ENCODE measurements around the gene ATG14. TPM values are rescaled to one million over a fixed set of nuclear protein-coding genes. Genes with fewer than 3 reads are reported as not detected.
"Not testable (repeated sequence)": the region's sequence is repeated elsewhere in the genome, so short reads cannot be mapped to it uniquely, and the experiment has no call there.

ATG14 gene
- total RNA-seq, 1 experiment from 2014 or later: 9.5 TPM

DNA sequence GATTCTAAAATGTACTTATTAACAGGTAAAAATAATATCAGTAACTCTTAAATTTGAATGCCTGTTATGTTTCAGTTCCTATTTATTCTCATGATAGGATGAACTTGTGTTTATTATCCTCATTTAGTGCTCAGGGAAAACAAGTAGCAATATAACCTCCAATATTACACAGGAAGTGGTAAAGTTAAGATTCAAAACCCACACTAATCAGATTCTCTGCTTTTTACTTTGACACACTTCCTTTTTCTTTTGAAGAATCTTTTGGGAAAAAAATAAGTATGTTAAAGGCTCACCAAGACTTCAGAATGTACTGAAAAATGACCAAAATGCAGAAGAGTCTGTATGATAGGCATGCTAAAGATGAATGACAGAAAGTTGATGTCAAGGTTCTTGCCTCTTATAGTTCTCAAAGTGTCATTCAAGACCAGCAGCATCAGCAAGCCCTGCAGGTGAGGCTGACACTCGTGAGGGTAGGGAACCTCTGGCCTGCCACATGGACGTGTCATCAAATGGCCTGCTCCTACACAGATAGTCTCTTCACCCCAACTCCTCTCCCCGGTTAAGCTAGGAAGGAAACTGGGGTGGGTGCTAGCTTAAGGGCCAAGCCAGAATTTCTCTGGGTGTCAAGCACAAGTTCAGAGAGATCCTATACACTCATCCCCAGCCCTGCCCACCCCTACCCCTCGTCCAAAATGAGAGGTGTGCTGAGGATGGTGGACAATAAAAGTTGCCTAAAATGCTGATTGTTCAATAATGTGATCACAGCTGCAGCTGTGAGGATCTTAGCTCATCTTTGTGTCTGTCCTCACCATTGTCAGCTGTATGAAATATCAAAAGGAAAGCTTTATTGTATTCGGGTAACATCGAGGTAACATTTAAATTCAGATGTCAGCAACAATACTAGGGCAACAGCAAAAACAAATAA, 22.5 kb upstream of the ATG14 start:
- no peak for DNase-seq (ENCODE audit: low read depth)

- DNase-seq (ENCODE audit: low read depth): no peak
Observed at GRCh38 chr14:55432628-55433027, 21.0 kb upstream of the ATG14 start.

DNA sequence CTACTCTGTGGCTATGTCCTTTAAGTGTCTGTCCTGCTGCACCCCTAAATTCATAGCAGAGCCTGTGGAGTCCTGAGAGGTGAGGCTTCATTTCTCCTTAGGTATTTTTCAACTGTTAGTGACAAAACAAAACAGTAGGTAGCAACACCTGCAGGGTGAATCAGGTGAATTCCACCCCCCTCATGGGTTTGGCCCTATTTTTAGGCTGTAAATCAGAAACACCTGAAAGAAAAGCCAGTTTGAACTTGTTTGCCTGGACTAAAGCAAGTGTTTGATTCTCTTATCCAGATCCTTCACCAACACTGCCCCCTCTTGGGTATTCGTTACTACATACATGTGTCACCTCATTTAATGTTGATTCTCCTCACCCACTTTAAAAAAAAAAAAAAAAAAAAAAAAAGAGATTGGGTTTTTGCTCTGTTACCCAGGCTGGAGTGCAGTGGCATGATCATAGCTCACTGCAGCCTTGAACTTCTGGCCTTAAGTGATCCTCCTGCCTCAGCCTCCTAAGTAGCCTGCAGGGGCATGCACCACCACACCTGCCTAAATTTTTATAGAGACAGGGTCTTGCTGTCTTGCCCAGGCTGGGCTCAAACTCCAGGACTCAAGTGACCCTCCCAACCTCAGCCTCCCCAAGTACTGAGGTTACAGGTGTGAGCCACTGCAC, 18.5 kb upstream of the ATG14 start:
- peak; percentile 61 for DNase-seq (ENCODE audit: low read depth)

DNA sequence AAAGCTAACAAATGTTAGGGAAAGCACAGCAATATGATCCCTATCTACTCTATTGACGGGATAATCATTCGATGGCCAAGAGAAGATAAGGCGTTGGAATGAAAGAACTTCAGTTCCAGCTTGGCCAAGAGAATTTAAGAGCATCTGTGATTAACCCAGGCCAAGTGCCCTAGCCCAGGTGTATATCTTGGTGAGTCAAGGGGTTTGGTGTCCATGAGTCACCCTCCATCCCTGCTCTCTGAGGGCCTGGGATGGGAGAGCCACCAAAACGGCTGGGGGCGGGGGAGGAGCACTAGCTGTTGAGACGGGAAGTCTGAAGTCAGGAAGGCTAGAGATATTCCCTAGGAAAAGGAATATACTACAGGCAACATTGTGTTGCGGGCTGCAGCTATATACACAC, 15.8 kb upstream of the ATG14 start:
- DNase-seq (ENCODE audit: low read depth): peak; percentile 59

- DNase-seq (ENCODE audit: low read depth): no peak
Observed at GRCh38 chr14:55426891-55427290, 15.3 kb upstream of the ATG14 start.

GRCh38 chr14:55425091-55425490, 13.5 kb upstream of the ATG14 start:
- no peak for DNase-seq (ENCODE audit: low read depth)

DNA sequence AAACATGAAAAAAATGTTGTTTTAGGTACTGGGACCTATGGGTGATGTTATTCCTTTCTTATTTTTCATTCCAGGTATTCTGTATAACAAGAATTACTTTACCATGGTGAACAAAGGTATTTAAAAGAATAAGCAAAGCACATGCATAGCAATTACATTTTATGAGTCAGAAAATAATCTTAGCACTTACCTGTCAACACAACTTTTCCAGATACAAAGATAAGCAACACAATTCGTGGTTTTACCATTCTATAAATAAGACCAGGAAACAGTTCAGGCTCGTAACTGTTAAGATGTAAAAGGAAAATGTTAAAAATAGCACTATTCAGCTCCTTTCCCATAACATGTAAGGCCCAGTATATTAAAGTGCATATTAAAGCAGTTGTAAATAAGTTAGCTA, 12.3 kb upstream of the ATG14 start:
- no peak for DNase-seq (ENCODE audit: low read depth)

DNA sequence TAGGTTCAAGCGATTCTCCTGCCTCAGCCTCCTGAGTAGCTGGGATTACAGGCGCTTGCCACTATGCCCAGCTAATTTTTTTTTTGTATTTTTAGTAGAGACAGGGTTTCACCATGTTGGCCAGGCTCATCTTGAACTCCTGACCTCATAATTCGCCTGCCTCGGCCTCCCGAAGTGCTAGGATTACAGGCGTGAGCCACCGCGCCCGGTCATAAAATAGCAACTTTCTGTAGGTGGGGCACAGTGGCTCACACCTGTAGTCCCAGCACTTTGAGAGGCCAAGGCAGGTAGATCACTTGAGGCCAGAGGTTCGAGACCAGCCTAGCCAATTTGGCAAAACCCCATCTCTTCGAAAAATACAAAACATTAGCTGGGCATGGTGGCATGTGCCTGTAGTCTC, 10.7 kb upstream of the ATG14 start:
- DNase-seq (ENCODE audit: low read depth): not testable (repeated sequence)

DNA sequence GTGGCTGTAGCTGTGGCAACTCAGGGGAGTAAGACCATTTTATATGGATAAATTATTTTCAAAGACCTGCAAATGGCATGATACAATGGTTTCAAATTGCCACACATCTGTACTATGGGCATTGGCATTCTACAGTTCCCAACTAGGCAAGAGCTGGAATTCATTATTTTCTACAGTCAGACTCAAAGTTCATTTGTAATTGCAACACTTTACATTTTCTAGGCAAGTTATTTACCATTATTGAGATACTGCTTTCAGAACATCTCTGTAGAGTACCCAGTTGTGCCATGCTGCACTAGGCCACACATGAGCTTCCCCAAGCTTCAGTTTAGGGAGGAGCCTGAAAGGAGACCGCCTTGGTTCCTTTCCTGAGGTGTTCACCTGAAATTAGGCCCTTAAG, 8.0 kb upstream of the ATG14 start:
- no peak for DNase-seq (ENCODE audit: low read depth)

DNA sequence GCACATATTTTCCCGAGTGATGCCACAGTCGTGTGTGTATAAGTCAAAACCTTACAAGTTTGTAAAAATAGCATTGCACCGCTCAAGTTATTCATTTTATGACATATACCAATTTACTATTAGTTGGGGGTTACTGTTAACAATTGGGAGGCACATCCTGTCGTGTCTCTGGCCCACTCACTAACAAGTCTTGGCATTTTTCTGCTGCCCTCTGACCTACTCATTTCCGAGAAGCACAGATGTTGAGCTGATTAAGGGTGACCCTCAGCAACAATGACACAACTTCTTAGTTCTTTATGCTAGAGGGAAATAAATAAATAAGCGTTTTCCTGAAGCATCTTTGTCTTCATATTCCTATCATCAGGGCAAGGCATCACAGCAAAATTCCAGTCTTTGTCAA, 6.8 kb upstream of the ATG14 start:
- DNase-seq (ENCODE audit: low read depth): no peak

DNA sequence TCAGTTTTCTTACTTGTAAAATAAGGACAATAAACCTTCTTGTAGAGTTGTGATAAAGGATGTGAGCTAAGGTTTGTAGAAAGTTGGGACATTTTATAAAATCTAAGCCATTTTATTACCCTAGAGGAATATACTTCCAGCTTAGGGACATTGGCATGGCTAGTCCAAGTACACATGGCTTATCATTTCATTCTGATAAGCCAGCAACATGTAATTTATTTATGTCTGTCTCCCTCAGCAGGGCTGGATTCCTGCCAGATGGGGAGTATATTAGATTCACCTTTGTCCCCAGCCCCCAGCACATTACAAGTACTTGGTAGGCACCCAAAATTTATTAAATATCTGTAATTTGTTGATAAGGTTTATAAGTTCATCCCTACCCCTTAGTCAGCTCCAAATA, 6.3 kb upstream of the ATG14 start:
- no peak for DNase-seq (ENCODE audit: low read depth)

DNA sequence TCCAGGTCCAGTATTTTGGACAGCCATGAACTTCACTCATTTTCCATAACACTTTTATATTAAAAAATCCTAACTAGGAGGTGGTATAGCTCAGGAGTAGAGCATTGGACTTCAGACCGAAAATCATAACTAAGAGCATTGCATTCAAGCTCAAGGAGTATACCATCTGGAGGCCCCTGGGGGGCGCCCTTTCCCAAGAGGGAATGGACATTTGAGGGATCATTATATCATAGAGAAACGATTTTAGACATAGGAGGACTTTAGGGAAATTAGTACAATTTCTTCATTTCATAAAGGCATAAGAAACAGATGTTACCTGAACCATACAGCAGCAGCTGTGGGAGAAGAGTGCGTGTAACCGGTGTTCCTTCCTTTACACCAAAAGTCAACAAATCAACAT, 5.2 kb upstream of the ATG14 start:
- no peak for DNase-seq (ENCODE audit: low read depth)

DNA sequence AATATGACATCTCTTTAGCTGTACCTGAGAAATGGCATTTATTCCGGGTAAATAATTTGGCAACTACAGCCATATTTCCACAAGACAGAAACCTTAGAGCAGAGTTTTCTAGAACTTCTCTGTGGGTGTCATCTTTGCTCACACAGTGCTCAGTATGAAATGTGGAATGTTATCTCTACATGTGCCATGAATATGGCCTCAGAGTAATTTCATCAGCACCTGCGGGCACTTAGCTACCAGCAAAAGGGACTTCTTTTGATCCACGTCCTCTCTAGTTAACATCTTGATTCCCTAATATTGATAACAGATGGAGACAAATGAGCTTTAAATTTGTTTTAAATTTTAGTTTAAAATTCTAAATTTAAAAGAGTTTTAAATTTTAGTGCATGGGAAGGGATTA, 2.9 kb upstream of the ATG14 start:
- DNase-seq (ENCODE audit: low read depth): no peak

DNA sequence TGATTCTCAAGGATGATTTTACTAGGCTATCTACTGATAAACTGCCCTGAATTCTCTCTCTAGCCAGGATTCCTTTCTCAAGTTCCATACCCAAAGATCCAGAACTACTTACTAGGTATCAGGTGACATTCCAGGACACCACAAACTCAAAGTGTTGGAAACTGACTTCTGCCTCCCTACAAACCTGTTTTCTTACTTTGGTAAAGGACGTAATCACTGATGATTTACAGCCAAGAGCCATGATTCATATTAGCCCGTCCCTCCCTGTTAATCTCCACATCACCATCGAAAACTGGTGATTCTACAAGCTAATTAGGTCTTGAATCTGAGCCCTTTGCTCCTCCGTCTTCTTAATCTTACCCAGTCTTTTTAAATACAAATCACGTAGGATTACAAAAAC, 1.0 kb upstream of the ATG14 start:
- DNase-seq (ENCODE audit: low read depth): no peak

GRCh38 chr14:55410876-55411275, 754 bp downstream of the ATG14 start:
- no peak for DNase-seq (ENCODE audit: low read depth)

DNA sequence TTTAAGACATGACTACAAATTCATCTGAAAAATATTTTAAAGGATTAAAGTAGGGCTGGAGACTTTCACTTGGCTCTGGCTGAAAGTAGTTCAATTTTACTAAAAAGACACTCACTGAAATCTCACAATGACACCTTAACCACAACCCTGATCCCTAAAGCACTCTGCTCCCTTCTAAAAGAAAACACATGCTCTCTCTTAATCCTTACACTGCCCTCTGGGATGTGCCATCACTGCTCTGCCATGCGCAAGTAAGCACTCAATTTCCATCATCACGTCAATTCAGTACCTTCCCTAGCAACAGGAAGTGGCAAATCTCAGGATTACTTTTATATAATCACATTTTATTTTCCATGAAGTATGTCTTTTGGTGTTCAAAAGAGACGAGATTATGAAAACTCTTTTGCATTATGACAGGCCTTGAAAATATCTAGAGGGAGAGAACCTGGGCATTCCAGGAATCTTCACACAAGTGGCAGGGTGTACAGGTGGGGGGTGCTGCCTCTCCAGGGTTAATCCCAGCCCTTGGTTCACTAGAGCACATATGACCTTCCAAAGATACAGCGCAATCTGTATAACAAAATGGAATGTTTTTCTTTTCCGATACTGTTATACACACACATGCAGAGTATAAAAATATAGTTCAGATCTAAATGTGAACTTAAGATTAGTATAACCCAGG, 7.3 kb downstream of the ATG14 start:
- no peak for DNase-seq (ENCODE audit: low read depth)

DNA sequence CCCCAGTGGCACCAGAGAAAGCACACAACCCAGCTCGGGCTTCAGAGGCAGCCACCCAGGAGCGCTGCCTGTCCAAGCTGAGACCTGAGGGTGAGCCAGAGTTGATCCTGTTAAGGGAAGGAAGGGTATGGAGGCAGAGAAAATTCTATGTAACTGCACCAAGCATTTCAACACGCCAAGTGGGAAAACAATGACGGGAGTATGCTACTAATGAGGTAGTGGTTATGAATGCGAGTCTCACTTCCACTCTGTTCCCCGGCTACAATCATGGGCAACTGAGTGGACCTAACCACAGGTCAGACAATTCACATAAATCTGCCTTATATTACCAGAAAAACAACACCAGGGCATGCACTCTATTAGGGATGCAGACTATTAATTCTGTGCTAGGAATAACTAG, 9.9 kb downstream of the ATG14 start:
- no peak for DNase-seq (ENCODE audit: low read depth)

DNA sequence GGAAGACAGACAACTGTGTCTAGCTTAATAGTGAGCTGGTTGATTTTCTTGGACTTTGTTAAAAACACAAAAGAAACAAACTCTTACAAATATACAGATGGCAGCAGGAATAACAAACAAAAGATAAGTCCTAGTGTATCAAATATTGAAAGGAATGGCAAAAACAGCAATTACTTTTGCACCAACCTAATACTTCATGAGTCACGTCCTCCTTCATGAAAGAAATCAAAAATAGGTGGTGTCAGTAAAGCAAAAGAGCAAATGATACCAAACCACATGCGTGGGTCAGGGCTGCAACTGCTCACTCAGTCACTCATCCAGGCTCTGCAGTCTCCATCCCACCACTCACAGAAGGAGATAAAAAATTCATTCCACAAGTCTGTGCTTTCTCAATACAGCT, 11.8 kb downstream of the ATG14 start:
- DNase-seq (ENCODE audit: low read depth): peak; percentile 46

GRCh38 chr14:55399183-55399582, 12.4 kb downstream of the ATG14 start:
- no peak for DNase-seq (ENCODE audit: low read depth)

- DNase-seq (ENCODE audit: low read depth): peak; percentile 96
Observed at GRCh38 chr14:55398679-55399078, 13.0 kb downstream of the ATG14 start.

- peak; percentile 59 for DNase-seq (ENCODE audit: low read depth)
Observed at GRCh38 chr14:55389330-55389729, 22.3 kb downstream of the ATG14 start.

- DNase-seq (ENCODE audit: low read depth): peak; percentile 80
Observed at GRCh38 chr14:55388160-55388559, 23.5 kb downstream of the ATG14 start.

Measured in HT1080 (cell line).